HG03103 (cell line): ENCODE data around the gene EFHC1.

Source experiments
- ATAC-seq: cut with Tn5 transposase; IDR thresholded peaks from one replicate; pipeline ENCODE4 v1.9.1; 2021; ENCODE audit warnings: low read depth; ENCODE audit not compliant: unreplicated experiment

EFHC1 gene

GRCh38 chr6:52550014-52550575 lies 130.0 kb downstream of the EFHC1 start:
- ATAC-seq, result no peak

DNA sequence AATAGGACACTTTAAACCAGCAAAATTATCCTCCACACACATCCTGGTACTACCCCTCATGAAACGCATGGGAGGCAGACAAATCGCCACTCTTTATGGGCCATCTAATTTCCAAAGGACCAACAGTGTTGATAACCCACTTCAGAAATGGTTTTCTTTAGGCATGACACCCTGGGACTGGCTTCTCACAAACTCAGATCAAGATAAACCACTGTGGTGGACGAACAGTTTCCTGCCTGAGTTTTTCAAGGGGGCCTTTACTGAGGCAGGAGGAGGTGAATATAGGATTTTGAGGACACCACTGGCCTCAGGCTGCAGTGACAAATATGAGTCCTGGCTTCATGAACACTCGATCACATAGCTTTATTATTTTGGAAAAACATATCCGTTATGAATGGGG lies 130.7 kb downstream of the EFHC1 start:
- ATAC-seq, result no peak

DNA sequence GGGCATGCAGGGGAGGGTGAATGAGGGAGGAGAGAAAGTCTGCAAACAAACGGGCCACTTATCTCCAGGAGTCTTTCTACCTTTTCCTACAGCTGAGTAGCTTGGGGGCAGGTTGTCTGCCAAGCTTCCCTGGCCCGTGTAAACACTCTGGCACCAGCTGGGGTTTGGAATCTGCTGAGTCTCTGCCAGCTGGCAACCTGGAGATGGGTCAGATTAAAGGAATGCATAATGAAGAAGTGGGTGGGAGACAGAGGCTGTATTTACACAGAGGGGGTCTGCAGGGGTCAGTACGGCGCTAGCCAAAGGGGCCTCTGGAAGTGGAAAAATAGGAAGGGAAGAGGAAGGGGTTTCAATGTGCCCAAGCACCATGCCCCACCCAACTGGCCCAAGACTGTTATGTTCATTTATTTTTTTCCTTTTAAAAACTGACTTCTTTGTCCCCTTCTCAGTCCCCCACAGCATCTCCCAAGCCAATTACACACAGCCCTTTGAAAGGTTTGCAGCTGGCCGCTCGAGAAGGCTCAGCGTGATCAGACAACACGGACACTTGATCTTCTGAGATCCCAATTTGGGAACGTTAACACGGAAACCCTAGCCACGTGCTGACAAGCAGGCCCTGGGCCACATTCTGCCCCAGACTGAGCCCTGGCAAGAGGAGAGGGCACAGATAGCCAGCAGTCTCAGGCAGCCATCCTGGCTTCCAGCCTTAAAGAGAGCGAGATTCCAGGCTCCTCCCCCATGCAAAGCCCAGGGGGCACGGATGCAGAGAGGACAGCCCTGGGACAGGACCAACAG lies 131.5 kb downstream of the EFHC1 start:
- ATAC-seq, result no peak

- peak; percentile 88 for ATAC-seq
Observed at GRCh38 chr6:52552278-52552643, 132.1 kb downstream of the EFHC1 start.

DNA sequence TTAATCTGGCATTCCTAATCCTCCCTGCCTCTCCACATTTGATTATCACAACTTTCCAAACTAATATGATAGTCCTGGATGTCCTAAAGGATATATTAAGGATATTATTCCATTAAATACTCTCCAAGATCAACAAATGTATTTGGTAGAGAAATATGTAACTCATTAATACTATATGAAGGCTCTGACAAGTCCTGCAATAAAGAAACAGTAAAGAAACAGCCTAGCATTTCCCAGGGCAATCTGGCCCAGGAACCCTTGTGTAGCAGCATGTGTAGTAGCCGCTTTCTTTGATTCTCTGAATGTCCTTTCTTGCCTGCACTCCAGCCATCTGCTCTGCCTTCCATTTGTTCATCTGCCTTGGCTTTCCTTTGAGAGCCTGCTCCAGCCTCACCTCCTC lies 133.0 kb downstream of the EFHC1 start:
- no peak for ATAC-seq

- no peak for ATAC-seq
Observed at GRCh38 chr6:52553719-52554118, 133.6 kb downstream of the EFHC1 start.

DNA sequence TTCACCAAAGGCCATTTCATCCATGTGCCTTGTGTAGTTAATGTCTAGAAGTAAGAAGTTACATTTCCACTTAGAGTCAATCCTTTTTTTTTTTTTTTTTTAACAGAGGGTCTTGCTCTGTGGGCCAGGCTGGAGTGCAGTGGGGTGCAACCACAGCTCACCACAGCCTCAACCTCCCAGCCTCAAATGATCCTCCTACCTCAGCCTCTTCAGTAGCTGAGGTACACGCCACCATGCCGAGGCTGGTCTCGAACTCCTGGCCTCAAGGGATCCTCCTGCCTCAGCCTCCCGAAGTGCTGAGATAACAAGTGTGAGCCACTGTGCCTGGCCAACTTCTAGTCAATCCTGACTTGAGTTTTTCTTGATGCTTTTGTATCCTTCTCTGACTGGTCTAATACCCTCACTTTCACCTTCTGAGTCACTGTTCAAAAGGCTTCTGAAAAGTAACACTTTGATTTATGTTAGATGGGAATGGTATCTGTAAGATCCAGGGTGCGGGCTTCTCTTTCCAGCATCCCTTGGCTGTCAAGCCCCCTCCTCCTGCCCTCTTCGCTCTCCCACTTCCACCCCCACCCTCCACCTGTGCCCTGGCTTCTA lies 134.6 kb downstream of the EFHC1 start:
- no peak for ATAC-seq

DNA sequence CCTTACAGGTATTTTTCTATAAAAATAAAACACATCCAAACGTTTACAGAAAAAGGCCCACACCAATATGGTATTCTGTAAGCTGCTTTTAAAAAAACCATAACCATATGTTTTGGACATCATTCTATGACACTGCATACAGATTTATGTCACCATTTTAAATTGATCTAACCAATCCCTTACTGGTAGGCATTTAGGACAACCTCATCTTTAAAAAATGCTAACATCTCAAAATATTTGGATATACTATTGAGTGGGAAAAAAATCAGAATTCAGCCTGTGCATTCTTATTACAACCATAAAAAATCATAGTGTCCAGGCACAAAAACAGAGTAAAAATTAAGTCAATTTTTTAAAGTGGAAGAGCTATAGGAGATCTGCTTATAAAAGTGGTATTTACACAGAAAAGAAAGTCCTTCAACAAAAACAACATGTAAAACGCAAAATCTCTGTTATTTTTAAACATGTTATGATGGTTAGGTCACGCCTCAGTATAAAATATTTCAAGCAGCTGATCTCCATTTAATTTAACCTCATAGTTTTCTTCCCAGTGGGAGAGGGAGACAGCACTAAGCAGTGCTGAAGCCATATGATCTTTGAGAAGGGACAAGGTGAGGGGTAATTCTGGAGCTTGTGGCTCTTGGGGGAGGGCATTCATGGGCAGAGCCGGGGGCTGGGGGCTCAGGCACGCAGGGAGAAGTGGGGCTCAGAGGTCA lies 135.5 kb downstream of the EFHC1 start:
- ATAC-seq, result no peak

DNA sequence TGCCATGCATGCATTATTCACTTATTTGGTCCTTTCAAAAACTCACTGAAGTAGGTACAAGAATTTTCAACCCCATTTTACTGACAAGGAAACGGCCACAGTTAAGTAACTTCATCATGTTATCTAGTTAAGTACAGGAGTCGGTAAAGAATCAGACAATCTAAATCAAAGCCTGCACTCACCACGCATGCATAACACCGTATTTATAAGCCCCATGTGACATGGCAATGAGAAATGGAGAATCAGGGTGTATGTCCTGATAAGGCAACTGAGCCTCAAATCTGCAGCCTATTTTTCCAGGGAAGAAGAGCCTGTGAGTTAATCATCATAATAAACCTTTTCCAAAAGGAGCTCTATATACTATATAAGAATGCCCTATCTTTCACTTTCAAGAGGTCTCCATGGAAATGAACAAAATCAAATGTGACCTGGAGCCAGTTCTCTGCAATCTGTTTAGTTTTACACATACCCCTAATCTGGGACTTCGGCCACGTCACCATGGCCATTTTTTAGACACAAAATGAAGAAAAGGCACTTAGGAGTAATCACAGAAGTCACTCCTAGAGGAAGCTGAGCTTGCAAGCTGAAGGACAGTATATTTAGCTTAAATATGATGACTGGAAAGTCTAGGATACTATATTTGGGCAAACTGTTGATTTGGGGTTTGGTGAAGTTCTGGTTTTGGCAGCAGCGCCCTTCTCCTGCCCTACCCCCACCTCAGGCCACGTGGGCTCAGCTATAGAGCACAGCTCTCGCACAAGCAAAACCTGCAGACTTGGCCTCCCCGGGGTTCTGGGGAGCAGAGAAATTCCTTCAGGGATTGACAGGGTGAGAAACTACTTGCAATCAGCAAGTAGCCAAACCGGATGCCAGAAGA lies 137.5 kb downstream of the EFHC1 start:
- no peak for ATAC-seq

DNA sequence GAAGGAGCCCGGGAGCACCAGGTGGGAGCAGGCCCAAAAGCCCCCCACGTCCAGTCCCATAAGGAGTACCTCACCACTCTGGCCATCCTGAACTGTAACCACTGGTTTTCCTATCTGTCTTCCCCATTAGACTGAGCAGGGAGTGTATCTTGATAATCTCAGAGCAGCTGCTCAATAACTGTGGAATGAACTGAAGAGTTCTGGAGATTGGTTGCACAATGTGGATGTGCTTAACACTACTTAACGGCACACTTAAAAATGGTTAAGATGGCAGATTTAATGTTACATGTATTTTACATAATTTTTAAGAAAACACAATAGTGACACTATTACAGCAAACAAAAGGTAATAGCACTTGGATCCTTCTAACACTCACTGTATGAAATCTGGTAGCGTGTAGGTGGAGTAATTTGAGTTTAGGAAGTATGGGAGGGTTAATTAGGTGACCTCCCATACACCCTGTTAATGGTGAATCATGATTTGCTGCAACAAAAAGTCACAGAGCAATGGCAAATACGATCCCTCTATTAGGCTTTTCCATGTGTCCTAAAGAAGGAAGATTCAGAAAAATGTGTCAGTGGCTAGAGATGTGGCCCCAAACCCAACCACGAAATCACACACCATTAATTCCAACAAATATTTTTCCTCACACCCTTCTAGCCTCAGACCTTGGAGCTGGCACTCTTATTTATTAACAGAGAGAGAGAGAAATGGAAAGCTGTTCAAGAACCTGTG lies 138.3 kb downstream of the EFHC1 start:
- ATAC-seq, result no peak

- no peak for ATAC-seq
Observed at GRCh38 chr6:52560462-52560861, 140.3 kb downstream of the EFHC1 start.

DNA sequence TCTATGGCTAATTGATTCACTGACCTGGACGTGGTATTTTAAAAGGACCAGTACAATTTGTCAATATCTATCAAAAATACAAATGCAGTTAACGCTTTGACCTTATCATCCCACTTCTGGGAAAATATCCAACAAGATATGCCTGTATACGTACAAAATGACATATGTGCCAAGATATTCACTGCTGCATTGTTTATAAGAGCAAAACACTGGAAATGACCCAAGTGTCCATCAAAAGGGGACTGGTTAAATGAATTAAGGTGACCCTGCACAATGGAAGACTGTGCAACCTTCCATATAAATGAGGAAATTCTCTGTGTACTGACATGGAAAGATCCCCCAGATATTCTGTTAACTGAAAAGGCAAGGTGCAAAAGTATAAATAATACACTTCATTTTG lies 142.8 kb downstream of the EFHC1 start:
- ATAC-seq, result no peak

DNA sequence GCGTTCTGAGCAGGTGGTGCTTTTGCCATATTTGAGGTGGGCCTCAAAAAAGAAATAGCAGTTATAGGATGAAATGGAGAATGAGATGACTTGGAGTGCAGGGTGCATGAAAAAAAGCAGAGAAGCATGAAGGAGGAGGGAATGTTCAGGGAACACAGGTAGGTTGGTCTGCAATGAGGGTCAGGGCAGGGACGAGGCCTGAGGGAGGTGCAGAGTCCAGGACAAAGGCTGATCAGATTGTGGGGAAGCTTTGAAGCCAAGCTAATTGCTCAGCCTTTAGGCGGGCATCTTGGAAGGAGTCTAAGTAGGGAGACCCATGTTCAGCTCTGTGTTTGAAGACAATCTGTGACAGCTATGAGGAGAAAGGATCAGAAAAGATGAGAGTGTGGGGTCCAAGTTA lies 144.7 kb downstream of the EFHC1 start:
- no peak for ATAC-seq

GRCh38 chr6:52566201-52566600 lies 146.1 kb downstream of the EFHC1 start:
- ATAC-seq, result peak; percentile 46

DNA sequence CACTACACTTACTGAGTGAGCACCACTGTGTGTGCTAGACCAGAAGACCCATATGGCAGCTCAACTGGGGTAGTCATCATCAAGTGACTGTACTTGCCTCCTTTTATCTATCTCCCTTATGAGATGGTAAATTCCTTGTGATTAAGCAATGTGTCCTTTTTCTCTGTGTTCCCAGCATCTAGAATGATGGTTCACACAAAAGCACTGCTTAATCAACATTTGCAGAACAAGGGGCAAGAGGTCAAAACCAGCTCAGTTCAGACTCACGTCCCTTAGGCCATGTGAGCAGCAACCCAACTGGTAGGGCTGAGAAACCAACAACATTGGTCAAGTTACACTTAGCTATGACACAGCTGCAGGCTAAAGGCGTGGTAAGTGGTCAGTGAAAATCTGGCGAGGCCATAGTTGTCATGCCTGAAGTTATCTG lies 146.7 kb downstream of the EFHC1 start:
- ATAC-seq, result no peak

GRCh38 chr6:52568320-52568719 lies 148.2 kb downstream of the EFHC1 start:
- no peak for ATAC-seq

GRCh38 chr6:52570291-52570700 lies 150.2 kb downstream of the EFHC1 start:
- ATAC-seq, result no peak

DNA sequence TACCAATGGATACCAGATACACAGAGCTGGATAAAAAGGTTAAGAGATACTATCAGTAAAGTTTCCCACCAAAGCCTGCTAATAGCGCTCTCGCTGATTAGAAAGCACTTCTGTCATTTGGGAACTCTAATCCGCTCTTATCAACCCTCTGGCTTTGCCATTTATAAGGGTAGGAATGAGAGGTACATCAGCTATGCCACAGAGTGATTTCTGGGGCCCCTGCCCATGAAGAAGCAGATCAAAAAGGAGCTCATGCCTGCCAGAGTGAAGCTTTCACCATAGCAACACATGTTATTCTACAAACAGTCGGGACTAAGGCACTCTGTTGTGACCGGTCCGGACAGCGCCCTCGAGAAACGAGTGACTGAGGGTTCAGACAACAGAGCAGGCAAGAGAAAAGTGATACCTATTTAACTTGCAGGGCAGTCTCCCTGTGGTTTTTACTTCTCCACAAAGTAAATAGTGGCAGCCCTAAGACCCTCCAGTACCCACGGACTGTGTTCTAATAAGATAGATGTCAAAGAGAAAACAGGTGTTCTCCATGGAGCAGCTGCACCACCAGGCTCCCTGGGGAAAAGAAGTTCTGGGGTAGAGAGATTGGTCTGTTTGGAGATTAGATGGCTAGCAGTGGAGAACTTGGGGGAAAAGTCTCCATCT lies 151.1 kb downstream of the EFHC1 start:
- no peak for ATAC-seq

DNA sequence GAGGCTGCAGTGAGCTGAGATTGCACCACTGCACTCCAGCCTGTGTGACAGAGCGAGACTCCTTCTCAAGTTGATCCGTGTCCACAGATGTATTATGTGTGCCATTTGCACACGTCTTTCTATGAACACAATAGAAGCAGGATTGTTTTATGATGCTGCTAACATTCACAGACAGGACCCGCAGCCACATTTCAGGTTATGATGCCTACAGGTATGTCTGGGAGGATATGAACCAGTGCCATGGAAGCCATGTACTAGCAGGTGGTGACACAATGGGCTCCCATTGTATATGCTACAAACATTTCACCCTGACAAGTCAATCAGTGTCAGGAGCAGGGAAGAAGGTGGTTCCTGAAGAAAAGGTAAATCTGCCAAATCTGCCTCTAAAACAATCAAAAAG lies 152.4 kb downstream of the EFHC1 start:
- no peak for ATAC-seq
